Smooth muscle cell (in vitro differentiated cells): ENCODE measurements around the gene GAREM1. TPM values are rescaled to one million over a fixed set of nuclear protein-coding genes. Genes with fewer than 3 reads are reported as not detected.

ENCODE experiments used
- DNase-seq: peaks from one replicate; lab custom pipeline; 2025; ENCODE audit not compliant: unreplicated experiment; lab: John Stamatoyannopoulos, UW
- H2AFZ ChIP-seq: fragments of 200-600 bp; sonication (generic); 2 replicates; pipeline ENCODE4 v1.6.0; 2016; ENCODE audit warnings: antibody characterized with exemption, low read depth, mild to moderate bottlenecking
- H3F3A ChIP-seq: fragments of 200-600 bp; sonication (generic); 2 replicates; pipeline ENCODE4 v1.6.0; 2017; ENCODE audit warnings: antibody characterized with exemption, low read depth
- H3K27ac ChIP-seq: fragments of 200-600 bp; sonication (generic); 2 replicates; pipeline ENCODE4 v1.5.1; 2016; ENCODE audit warnings: low read depth, mild to moderate bottlenecking
- H3K27me3 ChIP-seq: fragments of 200-600 bp; sonication (generic); 2 replicates; pipeline ENCODE4 v1.6.1; 2016; ENCODE audit warnings: low read depth, mild to moderate bottlenecking
- H3K36me3 ChIP-seq: fragments of 200-600 bp; sonication (generic); 2 replicates; pipeline ENCODE4 v1.5.1; 2016; ENCODE audit warnings: low read depth
- H3K4me1 ChIP-seq: fragments of 200-600 bp; sonication (generic); 2 replicates; pipeline ENCODE4 v1.5.1; 2016; ENCODE audit warnings: low read depth
- H3K4me2 ChIP-seq: fragments of 200-600 bp; sonication (generic); 2 replicates; pipeline ENCODE4 v1.6.0; 2016; ENCODE audit warnings: mild to moderate bottlenecking
- H3K4me3 ChIP-seq: fragments of 200-600 bp; sonication (generic); 2 replicates; pipeline ENCODE4 v1.5.1; 2016; ENCODE audit warnings: mild to moderate bottlenecking
- H3K79me2 ChIP-seq: fragments of 200-600 bp; sonication (generic); 2 replicates; pipeline ENCODE4 v1.6.0; 2016; ENCODE audit warnings: low read depth, mild to moderate bottlenecking
- H3K9ac ChIP-seq: fragments of 200-600 bp; sonication (generic); 2 replicates; pipeline ENCODE4 v1.6.0; 2016; ENCODE audit warnings: low read depth
- H3K9me3 ChIP-seq: fragments of 200-600 bp; sonication (generic); replicated peaks from 2 replicates; pipeline ENCODE4 v1.5.1; 2016; ENCODE audit warnings: low read depth
- H4K20me1 ChIP-seq: fragments of 200-600 bp; sonication (generic); 2 replicates; pipeline ENCODE4 v1.6.0; 2016; ENCODE audit warnings: low read depth
- WGBS: methylation state at CpG from one replicate; pipeline ENCODE4 v1.1.7; 2016; ENCODE audit warnings: low lambda C conversion rate; 5-methylcytosine and 5-hydroxymethylcytosine counted together
- polyA plus RNA-seq: library from polyadenylated mRNA; unstranded; fragments of >200 nt; fragmentation: Nextera tagmentation; extraction: Ambion mirVana; gene quantifications from 2 replicates; pipeline ENCODE4 v1.2.1, GENCODE V29; 2016
- total RNA-seq: library from RNA; depleted of rRNA; stranded (reverse); fragments of >200 nt; gene quantifications from 2 replicates; pipeline ENCODE4 v1.2.3, GENCODE V29; 2014
- TF ChIP-seq, protein P1 (sequence below): fragments of 200-600 bp; sonication (generic); IDR thresholded peaks from 2 replicates; pipeline ENCODE4 v1.5.1; 2017; ENCODE audit warnings: borderline replicate concordance, mild to moderate bottlenecking, antibody characterized with exemption; ENCODE audit not compliant: insufficient read depth, poor library complexity, severe bottlenecking

Gene GAREM1
- total and polyA plus RNA-seq, 2 experiments from 2014 or later: 0.33 to 13.4 TPM

DNA sequence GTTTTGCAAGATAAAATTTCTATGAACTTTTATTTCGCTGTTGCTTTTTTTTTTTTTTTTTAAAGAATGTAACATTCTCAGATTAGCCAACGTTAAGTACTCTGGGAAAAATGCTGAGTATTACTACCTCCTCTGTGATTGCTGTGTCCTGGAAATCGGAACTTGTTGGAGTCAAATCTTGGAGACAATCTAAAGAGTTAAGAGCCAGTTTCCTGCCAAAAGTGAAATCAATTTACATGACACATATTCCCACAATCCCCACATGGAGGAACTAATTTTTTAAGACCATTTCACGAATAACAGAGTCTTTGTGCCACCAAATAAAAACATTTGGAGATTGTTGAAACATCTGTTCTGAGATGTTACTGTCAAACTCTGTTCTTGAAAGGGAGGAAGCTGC is 153.0 kb downstream of the GAREM1 start:
- Histone ChIP-seq H3K27me3 (no peaks in the 10 kb centered on the region), H3K9ac (no peak overlapping the region), H3K27ac (peak overlapping the region; percentile 65), H2AFZ (no peak overlapping the region), H3K4me2 (peak overlapping the region; percentile 18), H3F3A (no peaks in the 10 kb centered on the region), H3K9me3 (no peaks in the 10 kb centered on the region), H3K4me1 (no peaks in the 10 kb centered on the region), H3K4me3 (no peak overlapping the region), H4K20me1 (no peaks in the 10 kb centered on the region), H3K79me2 (no peaks in the 10 kb centered on the region), H3K36me3 (no peaks in the 10 kb centered on the region)
- TF ChIP-seq, protein P1, sequence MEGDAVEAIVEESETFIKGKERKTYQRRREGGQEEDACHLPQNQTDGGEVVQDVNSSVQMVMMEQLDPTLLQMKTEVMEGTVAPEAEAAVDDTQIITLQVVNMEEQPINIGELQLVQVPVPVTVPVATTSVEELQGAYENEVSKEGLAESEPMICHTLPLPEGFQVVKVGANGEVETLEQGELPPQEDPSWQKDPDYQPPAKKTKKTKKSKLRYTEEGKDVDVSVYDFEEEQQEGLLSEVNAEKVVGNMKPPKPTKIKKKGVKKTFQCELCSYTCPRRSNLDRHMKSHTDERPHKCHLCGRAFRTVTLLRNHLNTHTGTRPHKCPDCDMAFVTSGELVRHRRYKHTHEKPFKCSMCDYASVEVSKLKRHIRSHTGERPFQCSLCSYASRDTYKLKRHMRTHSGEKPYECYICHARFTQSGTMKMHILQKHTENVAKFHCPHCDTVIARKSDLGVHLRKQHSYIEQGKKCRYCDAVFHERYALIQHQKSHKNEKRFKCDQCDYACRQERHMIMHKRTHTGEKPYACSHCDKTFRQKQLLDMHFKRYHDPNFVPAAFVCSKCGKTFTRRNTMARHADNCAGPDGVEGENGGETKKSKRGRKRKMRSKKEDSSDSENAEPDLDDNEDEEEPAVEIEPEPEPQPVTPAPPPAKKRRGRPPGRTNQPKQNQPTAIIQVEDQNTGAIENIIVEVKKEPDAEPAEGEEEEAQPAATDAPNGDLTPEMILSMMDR: no peak
- no peak for DNase-seq
- 54% methylated on average over 4 of the region's 4 CpGs for WGBS

DNA sequence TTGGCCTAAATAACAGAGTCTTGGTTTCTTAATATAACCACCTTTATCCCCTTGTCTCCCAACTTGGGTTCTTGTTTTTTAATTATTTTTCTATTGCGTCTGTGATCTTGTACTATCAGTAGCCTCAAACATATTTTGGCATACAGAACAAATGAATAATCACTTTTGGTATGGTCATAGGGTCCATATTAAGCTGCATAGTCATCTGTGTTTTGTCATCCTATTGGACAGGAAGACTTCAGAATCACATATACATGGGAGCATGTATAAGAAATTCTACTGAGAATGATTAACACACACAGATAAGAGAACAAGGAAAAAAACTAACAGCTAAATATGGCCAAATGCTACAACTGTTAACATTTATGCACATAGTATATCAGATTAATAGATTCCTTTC is 154.8 kb downstream of the GAREM1 start:
- TF ChIP-seq, protein P1: no peak
- Histone ChIP-seq H3K79me2 (no peaks in the 10 kb centered on the region), H2AFZ (no peak overlapping the region), H3F3A (no peaks in the 10 kb centered on the region), H3K4me2 (no peak overlapping the region), H3K4me3 (no peak overlapping the region), H3K27me3 (no peaks in the 10 kb centered on the region), H3K4me1 (no peaks in the 10 kb centered on the region), H3K9me3 (no peaks in the 10 kb centered on the region), H3K27ac (no peak overlapping the region), H3K9ac (no peak overlapping the region), H4K20me1 (no peaks in the 10 kb centered on the region), H3K36me3 (no peaks in the 10 kb centered on the region)
- 81% methylated on average over 1 of the region's 1 CpG for whole genome bisulfite sequencing
- no peak for DNase-seq

DNA sequence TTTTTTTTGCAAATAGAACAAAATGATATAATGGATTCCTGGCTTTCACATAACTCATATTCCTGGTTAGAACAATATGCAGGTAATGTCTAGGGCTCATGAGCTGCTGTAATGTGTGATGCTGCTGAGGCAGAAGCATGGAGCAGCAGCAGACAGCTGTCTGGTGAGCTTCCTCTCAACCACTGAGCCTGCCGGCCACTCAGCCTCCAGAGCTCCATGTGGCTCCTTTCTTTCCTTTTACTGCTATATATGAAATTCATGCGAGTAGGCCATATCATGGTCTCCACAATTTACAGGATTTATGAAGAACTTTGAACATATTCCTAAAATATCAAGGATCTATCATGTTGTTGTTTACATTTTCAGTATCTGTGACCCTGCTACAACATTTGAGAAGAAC is 159.9 kb downstream of the GAREM1 start:
- 64% methylated on average over 2 of the region's 2 CpGs for WGBS
- no peaks in the 10 kb centered on the region for H3K9me3 ChIP-seq
- peak overlapping the region; percentile 91 for H3K27ac ChIP-seq
- no peaks in the 10 kb centered on the region for H3K36me3 ChIP-seq
- H2AFZ ChIP-seq: no peak overlapping the region
- TF ChIP-seq, protein P1: no peak
- no peak overlapping the region for H3K4me3 ChIP-seq
- no peaks in the 10 kb centered on the region for H3F3A ChIP-seq
- no peak overlapping the region for H3K4me2 ChIP-seq
- peak overlapping the region; percentile 13 for H3K9ac ChIP-seq
- H4K20me1 ChIP-seq: no peaks in the 10 kb centered on the region
- H3K27me3 ChIP-seq: no peaks in the 10 kb centered on the region
- no peaks in the 10 kb centered on the region for H3K79me2 ChIP-seq
- DNase-seq: no peak
- H3K4me1 ChIP-seq: peaks cover 12% of the 10 kb centered on the region

DNA sequence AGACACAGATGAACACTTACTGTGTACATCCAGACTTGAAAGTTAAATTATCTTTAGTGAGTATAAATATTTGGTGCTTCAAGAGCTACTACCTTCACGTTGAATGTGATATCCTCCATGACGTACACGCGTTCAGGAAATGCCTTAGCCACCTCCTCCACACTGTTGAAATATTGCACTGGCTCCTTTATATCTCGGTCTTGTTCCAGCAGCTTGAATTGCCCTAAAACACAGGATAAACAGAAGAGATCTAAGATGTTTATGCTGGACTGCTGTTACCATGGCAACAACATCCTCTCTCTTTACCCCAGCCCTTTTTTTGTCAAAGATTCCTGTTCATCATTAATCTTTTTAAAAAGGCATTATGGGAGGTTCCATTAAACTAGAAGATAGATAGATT is 160.6 kb downstream of the GAREM1 start:
- H4K20me1 ChIP-seq: no peaks in the 10 kb centered on the region
- no peak overlapping the region for H3K4me3 ChIP-seq
- peak overlapping the region; percentile 23 for H2AFZ ChIP-seq
- H3K9me3 ChIP-seq: no peaks in the 10 kb centered on the region
- H3F3A ChIP-seq: no peaks in the 10 kb centered on the region
- WGBS: 63% methylated on average over 5 of the region's 5 CpGs
- peak overlapping the region; percentile 32 for H3K4me2 ChIP-seq
- TF ChIP-seq, protein P1: no peak
- no peak for DNase-seq
- H3K36me3 ChIP-seq: no peaks in the 10 kb centered on the region
- peak overlapping the region; percentile 91 for H3K27ac ChIP-seq
- peaks cover 12% of the 10 kb centered on the region for H3K4me1 ChIP-seq
- H3K79me2 ChIP-seq: no peaks in the 10 kb centered on the region
- peak overlapping the region; percentile 13 for H3K9ac ChIP-seq
- no peaks in the 10 kb centered on the region for H3K27me3 ChIP-seq
